ENCODE measurements around the gene PALM.
"Not testable (repeated sequence)": the region's sequence is repeated elsewhere in the genome, so short reads cannot be mapped to it uniquely, and the experiment has no call there.

The PALM gene

GRCh38 chr19:732148-733069, 23.7 kb downstream of the PALM start:
- no peak for DNase-seq

- no peak for DNase-seq
Observed at GRCh38 chr19:734716-735115, 26.0 kb downstream of the PALM start.

GRCh38 chr19:736125-736524, 27.4 kb downstream of the PALM start:
- DNase-seq = no peak

- peak; percentile 78 for DNase-seq
Observed at GRCh38 chr19:737591-738093, 28.9 kb downstream of the PALM start.

GRCh38 chr19:738509-739128, 29.9 kb downstream of the PALM start:
- no peak for DNase-seq

GRCh38 chr19:739998-740715, 31.4 kb downstream of the PALM start:
- no peak for DNase-seq

- DNase-seq = not testable (repeated sequence)
Observed at GRCh38 chr19:740816-741505, 32.2 kb downstream of the PALM start.

GRCh38 chr19:741506-742131, 32.9 kb downstream of the PALM start:
- no peak for DNase-seq

- DNase-seq = no peak
Observed at GRCh38 chr19:742540-743075, 33.9 kb downstream of the PALM start.

- no peak for DNase-seq
Observed at GRCh38 chr19:743168-743687, 34.5 kb downstream of the PALM start.

GRCh38 chr19:745138-745537, 36.4 kb downstream of the PALM start:
- not testable (repeated sequence) for DNase-seq

- no peak for DNase-seq
Observed at GRCh38 chr19:746208-746819, 37.6 kb downstream of the PALM start.

GRCh38 chr19:746956-747355, 38.2 kb downstream of the PALM start:
- DNase-seq = no peak

GRCh38 chr19:747432-748273, 38.9 kb downstream of the PALM start:
- no peak for DNase-seq

- no peak for DNase-seq
Observed at GRCh38 chr19:748274-748598, 39.5 kb downstream of the PALM start.

- DNase-seq = no peak
Observed at GRCh38 chr19:749811-750210, 41.1 kb downstream of the PALM start.

GRCh38 chr19:750640-751423, 42.1 kb downstream of the PALM start, which contains the start of gene MISP:
MISP (plus strand) TSS chr19:751112; CDS start chr19:756947, 5,835 bp downstream.
- no peak for DNase-seq

GRCh38 chr19:751501-752341, 43.0 kb downstream of the PALM start:
- DNase-seq = peak; percentile 88

All from islet precursor cell (in vitro differentiated cells).